OCI-LY3 (cell line): ENCODE data around the gene ZCCHC2.

Source experiments
- EZH2phosphoT487 ChIP-seq: fragments of 200-600 bp; shearing (Covaris generic); IDR thresholded peaks from 2 replicates; pipeline ENCODE4 v1.6.1; 2018; ENCODE audit warnings: antibody characterized with exemption, mixed run types, low read depth
- TF ChIP-seq, protein P1 (sequence below): fragments of 200-600, 300-600 bp; sonication (generic); IDR thresholded peaks from 2 replicates; pipeline ENCODE4 v1.5.1; 2014; ENCODE audit warnings: antibody characterized with exemption, low read length, low read depth

DNA sequence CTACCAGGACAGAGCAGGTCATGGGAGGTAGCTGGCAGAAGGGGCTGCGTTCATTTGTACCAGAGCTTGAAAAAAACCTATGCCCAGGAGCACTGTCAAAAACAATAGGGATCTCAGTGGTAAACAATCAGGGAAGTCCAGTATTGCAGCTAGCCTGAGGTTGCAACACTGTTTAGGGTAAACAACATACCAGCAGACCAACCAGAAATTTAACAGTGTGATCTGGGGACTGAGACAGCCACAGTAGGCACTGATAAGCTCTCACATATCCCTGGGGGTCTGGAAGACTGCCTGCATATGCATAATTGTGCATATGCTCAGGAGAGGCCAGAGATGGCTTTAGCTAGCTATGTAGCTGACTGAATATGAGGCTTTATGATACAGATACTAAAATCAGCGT lies 12.0 kb upstream of the ZCCHC2 start:
- no peak for TF ChIP-seq EZH2phosphoT487
- TF ChIP-seq, protein P1, sequence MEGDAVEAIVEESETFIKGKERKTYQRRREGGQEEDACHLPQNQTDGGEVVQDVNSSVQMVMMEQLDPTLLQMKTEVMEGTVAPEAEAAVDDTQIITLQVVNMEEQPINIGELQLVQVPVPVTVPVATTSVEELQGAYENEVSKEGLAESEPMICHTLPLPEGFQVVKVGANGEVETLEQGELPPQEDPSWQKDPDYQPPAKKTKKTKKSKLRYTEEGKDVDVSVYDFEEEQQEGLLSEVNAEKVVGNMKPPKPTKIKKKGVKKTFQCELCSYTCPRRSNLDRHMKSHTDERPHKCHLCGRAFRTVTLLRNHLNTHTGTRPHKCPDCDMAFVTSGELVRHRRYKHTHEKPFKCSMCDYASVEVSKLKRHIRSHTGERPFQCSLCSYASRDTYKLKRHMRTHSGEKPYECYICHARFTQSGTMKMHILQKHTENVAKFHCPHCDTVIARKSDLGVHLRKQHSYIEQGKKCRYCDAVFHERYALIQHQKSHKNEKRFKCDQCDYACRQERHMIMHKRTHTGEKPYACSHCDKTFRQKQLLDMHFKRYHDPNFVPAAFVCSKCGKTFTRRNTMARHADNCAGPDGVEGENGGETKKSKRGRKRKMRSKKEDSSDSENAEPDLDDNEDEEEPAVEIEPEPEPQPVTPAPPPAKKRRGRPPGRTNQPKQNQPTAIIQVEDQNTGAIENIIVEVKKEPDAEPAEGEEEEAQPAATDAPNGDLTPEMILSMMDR, result no peak
